Esophagus squamous epithelium (tissue), 5 donors: ENCODE measurements around the gene ADCY5. TPM values are rescaled to one million over a fixed set of nuclear protein-coding genes. Genes with fewer than 3 reads are reported as not detected.
"Not testable (repeated sequence)": the region's sequence is repeated elsewhere in the genome, so short reads cannot be mapped to it uniquely, and the experiment has no call there.

Experiments
- DNase-seq: peaks from one replicate; lab custom pipeline; 2025; lab: John Stamatoyannopoulos, UW
- H3K27ac ChIP-seq, 4 donors: fragments of 200-600 bp; sonication (generic); one replicate each; pipeline ENCODE4 v1.5.1; 2016 to 2019; ENCODE audit warnings: mild to moderate bottlenecking in 1 of 4
- H3K27me3 ChIP-seq, 4 donors: fragments of 200-600 bp; sonication (generic); 1 replicate in 3 of 4; 2 replicates in 1 of 4; pipeline versions ENCODE4 v1.5.1 to v1.6.0; 2017 to 2021; ENCODE audit warnings: antibody characterized with exemption in 1 of 4
- H3K36me3 ChIP-seq, 3 donors: fragments of 200-600 bp; sonication (generic); one replicate each; pipeline ENCODE4 v1.5.1; 2016 to 2019
- H3K4me1 ChIP-seq, 3 donors: fragments of 200-600 bp; sonication (generic); one replicate each; pipeline ENCODE4 v1.5.1; 2017 to 2019
- H3K4me3 ChIP-seq, 4 donors: fragments of 200-600 bp; sonication (generic); 1 replicate in 3 of 4; 2 replicates in 1 of 4; pipeline ENCODE4 v1.5.1; 2016 to 2019; ENCODE audit warnings: mild to moderate bottlenecking in 2 of 4, moderate library complexity in 1 of 4
- H3K9me3 ChIP-seq, 3 donors: fragments of 200-600 bp; sonication (generic); one replicate each; pipeline ENCODE4 v1.5.1; 2016 to 2019
- POLR2A ChIP-seq, 4 donors: fragments of 450-650 bp; IDR thresholded peaks; one replicate each; pipeline ENCODE4 v1.6.1; 2017; ENCODE audit warnings: antibody characterized with exemption in 4 of 4, mild to moderate bottlenecking in 4 of 4, moderate library complexity in 3 of 4
- WGBS, 2 donors: methylation state at CpG; one replicate each; pipeline ENCODE4 v1.1.5; 2018; 5-methylcytosine and 5-hydroxymethylcytosine counted together
- intact Hi-C: fragments of 100-400 bp; cut with DNase I; formaldehyde crosslinking; loops from one replicate; pipeline ENCODE4 v1.15.0; 2022
- total RNA-seq, 4 donors: library from RNA; depleted of rRNA; stranded (reverse); fragments of >200 nt; gene quantifications; one replicate each; pipeline ENCODE4 v1.1.0, GENCODE V29; 2016
- TF ChIP-seq, protein P1 (sequence below), 6 experiments: fragments of 450-650 bp in 4 of 6; fragments of 200-600 bp in 2 of 6; sonication (generic) in 2 of 6; IDR thresholded peaks; one replicate each; pipeline ENCODE4 v1.5.1; 2016 to 2019; ENCODE audit warnings: antibody characterized with exemption in 6 of 6, mild to moderate bottlenecking in 4 of 6, moderate library complexity in 4 of 6
- donor health status: DM: yes; HTN: yes; CAD: no.

ADCY5 gene
- total RNA-seq, 4 donors from 2014 or later: 0.72 to 17.4 (median 5.3) TPM

DNA sequence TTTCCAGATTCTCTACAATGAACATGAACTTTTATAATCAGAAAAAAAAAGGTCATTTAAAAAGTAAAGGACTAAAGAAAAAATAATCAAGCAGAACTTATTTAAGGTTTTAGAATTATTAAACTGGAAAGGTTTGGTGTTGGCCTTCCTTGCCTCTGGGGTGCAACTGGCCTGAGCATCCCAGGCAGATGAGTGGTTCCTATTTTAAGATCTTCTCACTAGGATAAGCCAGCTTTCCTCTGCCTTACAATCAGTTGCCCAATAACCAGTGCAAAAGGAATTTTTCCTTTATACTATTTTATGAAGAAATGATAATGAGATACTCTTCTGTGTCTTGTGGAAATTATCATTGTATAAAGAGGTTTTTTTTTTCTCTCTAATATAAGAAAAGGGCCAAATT is 190.5 kb downstream of the ADCY5 start:
- H3K27me3 ChIP-seq: no peaks in the 10 kb centered on the region
- H3K4me1 ChIP-seq: peaks cover 0 to 7% (median 0%) of the 10 kb centered on the region in 3 donors
- intact Hi-C loops: no loop called here
- H3K9me3 ChIP-seq: no peaks in the 10 kb centered on the region
- no peak for DNase-seq
- peaks cover 0 to 42% (median 0%) of the 10 kb centered on the region in 3 donors for H3K36me3 ChIP-seq
- no peak overlapping the region for H3K27ac ChIP-seq
- H3K4me3 ChIP-seq: no peak overlapping the region
- TF ChIP-seq POLR2A (IDR thresholded peaks at IDR 0.05): no peak
- TF ChIP-seq, protein P1, sequence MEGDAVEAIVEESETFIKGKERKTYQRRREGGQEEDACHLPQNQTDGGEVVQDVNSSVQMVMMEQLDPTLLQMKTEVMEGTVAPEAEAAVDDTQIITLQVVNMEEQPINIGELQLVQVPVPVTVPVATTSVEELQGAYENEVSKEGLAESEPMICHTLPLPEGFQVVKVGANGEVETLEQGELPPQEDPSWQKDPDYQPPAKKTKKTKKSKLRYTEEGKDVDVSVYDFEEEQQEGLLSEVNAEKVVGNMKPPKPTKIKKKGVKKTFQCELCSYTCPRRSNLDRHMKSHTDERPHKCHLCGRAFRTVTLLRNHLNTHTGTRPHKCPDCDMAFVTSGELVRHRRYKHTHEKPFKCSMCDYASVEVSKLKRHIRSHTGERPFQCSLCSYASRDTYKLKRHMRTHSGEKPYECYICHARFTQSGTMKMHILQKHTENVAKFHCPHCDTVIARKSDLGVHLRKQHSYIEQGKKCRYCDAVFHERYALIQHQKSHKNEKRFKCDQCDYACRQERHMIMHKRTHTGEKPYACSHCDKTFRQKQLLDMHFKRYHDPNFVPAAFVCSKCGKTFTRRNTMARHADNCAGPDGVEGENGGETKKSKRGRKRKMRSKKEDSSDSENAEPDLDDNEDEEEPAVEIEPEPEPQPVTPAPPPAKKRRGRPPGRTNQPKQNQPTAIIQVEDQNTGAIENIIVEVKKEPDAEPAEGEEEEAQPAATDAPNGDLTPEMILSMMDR (IDR thresholded peaks at IDR 0.05): no peak

DNA sequence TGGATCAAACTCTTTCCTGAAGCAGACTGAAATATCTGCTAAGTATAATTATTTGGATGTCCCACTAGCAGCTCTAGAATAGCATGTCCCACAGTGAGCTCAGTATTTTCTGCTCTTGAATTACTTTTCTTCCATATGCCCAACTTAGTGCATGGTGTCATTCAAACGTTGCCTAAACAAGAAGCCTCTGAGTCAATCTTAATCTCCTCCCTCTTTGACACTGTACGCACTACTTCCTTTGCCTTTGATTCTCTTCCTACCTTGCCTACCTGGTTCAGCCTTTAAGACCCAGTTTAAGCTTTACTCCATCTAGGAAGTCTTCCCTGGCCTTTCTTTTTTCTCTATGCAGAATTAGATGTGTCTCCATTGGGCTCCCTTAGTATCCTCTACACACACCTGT is 192.6 kb downstream of the ADCY5 start:
- intact Hi-C loops: no loop called here
- Histone ChIP-seq H3K36me3 (peaks cover 0 to 43% (median 0%) of the 10 kb centered on the region in 3 donors), H3K9me3 (no peaks in the 10 kb centered on the region), H3K27ac (no peak overlapping the region), H3K4me3 (no peak overlapping the region), H3K27me3 (no peaks in the 10 kb centered on the region), H3K4me1 (no peaks in the 10 kb centered on the region)
- 37 to 67% methylated on average over 2 of the region's 2 CpGs for WGBS, 2 donors
- DNase-seq: no peak
- TF ChIP-seq, protein P1 (IDR thresholded peaks at IDR 0.05): no peak
- TF ChIP-seq POLR2A (IDR thresholded peaks at IDR 0.05): no peak

DNA sequence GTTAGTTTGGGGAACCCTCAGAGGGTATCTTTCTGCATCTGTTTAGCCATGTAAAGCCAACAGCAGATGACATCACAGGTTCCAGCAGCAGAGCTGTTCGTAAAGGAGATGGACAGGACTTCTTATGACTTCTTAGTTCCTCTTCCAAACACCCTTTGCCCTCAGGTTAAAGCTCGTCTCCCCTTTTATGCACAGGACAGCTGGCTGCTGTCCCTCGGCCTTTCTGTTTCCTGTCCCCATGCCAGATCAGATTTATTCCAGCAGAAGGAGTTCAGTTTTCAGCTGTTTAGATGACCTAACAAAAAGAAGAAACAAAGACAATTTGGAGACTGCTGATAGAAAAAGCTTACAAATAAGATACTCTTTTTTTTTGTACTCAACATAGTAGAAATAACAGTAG is 202.0 kb downstream of the ADCY5 start:
- intact Hi-C loops: no loop called here
- H3K4me1 ChIP-seq: peaks cover 0 to 13% (median 0%) of the 10 kb centered on the region in 3 donors
- H3K4me3 ChIP-seq: no peak overlapping the region
- H3K27me3 ChIP-seq: no peaks in the 10 kb centered on the region
- H3K36me3 ChIP-seq: peaks cover 0 to 69% (median 0%) of the 10 kb centered on the region in 3 donors
- no peak for DNase-seq
- 32 to 54% methylated on average over 3 of the region's 3 CpGs for WGBS, 2 donors
- H3K9me3 ChIP-seq: no peaks in the 10 kb centered on the region
- no peak for TF ChIP-seq POLR2A (IDR thresholded peaks at IDR 0.05)
- TF ChIP-seq, protein P1 (IDR thresholded peaks at IDR 0.05): no peak
- H3K27ac ChIP-seq: no peak overlapping the region

DNA sequence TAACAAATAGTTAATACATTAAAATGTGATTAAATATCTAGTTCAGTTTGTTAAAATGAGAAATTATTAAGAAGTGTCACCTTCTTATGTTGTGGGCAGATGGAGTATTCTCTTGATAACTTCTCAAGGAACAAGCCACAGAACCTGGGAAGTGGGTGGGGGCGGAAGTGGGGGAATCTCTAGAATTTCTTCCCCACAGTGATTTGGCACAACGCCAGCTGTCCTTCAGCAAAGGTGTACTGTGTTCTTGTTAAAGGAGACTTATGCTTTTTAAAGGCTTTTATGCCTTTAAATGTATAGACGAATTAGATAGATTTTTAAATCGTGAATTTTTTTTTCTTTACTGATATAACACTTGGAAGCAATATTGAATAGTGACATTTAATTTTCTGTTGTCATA is 204.8 kb downstream of the ADCY5 start:
- Histone ChIP-seq H3K9me3 (no peaks in the 10 kb centered on the region), H3K4me1 (peaks cover 0 to 13% (median 0%) of the 10 kb centered on the region in 3 donors), H3K27me3 (no peaks in the 10 kb centered on the region), H3K36me3 (peaks cover 0 to 53% (median 0%) of the 10 kb centered on the region in 3 donors), H3K27ac (no peak overlapping the region), H3K4me3 (no peak overlapping the region)
- TF ChIP-seq, protein P1 (IDR thresholded peaks at IDR 0.05): no peak
- no peak for TF ChIP-seq POLR2A (IDR thresholded peaks at IDR 0.05)
- no peak for DNase-seq
- intact Hi-C loops: no loop called here
- 74 to 76% methylated on average over 4 of the region's 4 CpGs for WGBS, 2 donors

DNA sequence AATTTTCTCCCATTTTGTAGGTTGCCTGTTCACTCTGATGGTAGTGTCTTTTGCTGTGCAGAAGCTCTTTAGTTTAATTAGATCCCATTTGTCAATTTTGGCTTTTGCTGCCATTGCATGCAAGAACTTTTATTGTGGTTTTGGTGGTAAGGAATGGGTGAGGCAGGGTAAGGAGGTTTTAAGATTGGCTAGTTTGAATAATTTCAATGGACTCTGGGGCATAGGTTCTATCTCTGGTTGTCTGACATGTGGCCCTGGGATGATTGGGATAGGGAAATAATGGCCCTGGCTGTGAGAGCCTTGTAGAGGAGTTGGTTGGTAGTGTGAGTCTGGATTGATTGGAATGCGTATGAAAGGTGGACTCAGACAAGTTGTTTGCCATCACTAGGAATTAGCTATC is 209.1 kb downstream of the ADCY5 start:
- no peaks in the 10 kb centered on the region for H3K4me1 ChIP-seq
- H3K4me3 ChIP-seq: no peak overlapping the region
- 100% methylated on average over 1 of the region's 1 CpG for WGBS, 2 donors
- no peak for DNase-seq
- no peak overlapping the region for H3K27ac ChIP-seq
- intact Hi-C loops: no loop called here
- no peaks in the 10 kb centered on the region for H3K9me3 ChIP-seq
- peaks cover 0 to 24% (median 0%) of the 10 kb centered on the region in 3 donors for H3K36me3 ChIP-seq
- H3K27me3 ChIP-seq: no peaks in the 10 kb centered on the region
- TF ChIP-seq POLR2A (IDR thresholded peaks at IDR 0.05): no peak
- TF ChIP-seq, protein P1 (IDR thresholded peaks at IDR 0.05): no peak

DNA sequence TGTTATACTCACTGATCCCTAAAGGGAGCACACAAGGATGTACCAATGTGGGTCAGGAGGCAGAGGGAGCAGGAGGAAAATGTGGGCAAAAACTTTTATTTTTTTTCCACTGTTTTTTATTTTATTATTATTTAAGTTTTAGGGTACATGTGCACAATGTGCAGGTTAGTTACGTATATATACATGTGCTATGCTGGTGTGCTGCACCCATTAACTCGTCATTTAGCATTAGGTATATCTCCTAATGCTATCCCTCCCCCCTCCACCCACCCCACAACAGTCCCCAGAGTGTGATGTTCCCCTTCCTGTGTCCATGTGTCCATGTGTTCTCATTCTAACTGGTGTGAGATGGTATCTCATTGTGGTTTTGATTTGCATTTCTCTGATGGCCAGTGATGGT is 209.7 kb downstream of the ADCY5 start:
- H3K4me1 ChIP-seq, H3K27me3 ChIP-seq, intact Hi-C loops, H3K27ac ChIP-seq, DNase-seq, H3K4me3 ChIP-seq, H3K9me3 ChIP-seq: not testable (repeated sequence)
- WGBS, 2 donors: 92 to 93% methylated on average over 2 of the region's 2 CpGs
- peaks cover 0 to 26% (median 0%) of the 10 kb centered on the region in 3 donors for H3K36me3 ChIP-seq
